ENCODE results near the gene ARHGAP32.

ARHGAP32 gene

DNA sequence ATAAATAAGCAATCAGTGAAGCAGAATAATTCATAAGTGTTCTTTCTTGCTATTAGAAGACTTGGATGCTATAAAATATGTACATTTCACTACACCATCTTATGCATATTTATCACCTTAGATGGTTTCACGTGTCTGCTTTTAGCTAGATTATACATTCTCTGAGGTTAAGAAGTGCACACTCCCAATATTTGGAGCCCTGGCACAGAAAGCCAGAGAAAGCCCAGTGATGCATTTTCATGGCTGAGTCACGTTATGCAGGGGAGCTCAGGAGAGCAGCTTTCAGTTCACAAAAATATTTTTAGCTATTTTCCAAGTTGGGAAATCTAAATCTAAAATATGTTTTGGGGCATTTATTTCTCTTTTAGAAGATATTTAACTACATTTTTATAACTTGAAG lies 244.4 kb downstream of the ARHGAP32 start:
- no peak for DNase-seq

DNA sequence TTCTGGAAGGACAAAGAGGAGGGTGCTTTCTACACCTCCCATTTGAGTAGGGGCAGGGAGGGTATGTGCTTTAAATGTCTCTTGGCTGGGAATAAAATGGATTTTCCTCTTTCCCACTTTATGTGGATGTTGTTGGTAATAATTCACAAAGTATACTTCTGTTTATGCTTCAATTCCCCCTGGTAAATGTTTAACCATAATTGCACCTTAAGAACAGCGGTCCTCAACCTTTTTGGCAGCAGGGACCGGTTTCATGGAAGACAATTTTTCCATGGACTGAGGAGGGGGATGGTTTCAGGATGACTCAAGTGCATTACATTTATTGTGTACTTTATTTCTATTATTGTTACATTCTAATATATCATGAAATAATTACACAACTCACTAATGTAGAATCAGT lies 245.5 kb downstream of the ARHGAP32 start:
- no peak for DNase-seq

DNA sequence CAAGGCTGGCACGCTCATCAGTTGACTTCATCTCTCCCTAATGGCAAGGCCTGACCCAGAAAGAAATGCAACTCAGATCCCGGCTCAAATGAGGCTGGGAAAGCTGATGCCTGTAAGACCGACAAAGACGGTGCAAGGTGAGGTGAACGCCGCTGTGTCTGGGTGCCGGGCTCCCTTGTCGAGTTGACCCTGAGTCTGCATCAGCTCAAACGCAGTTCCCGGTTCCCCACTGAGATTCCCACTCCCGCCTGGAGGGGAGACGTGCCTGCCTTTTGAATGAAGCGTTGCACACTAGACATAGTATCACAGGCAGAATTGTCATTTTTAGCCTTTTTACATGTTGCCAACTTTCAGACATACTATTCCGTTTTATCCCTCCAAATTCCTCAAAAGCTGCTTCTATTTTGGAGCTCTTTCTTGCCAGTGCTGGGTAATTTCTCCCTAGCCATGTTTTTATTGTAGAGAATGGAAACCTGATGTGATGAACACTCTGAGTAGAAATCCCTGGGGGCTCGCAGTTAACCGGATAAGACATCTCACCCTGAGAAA lies 248.6 kb downstream of the ARHGAP32 start:
- DNase-seq, result no peak

DNA sequence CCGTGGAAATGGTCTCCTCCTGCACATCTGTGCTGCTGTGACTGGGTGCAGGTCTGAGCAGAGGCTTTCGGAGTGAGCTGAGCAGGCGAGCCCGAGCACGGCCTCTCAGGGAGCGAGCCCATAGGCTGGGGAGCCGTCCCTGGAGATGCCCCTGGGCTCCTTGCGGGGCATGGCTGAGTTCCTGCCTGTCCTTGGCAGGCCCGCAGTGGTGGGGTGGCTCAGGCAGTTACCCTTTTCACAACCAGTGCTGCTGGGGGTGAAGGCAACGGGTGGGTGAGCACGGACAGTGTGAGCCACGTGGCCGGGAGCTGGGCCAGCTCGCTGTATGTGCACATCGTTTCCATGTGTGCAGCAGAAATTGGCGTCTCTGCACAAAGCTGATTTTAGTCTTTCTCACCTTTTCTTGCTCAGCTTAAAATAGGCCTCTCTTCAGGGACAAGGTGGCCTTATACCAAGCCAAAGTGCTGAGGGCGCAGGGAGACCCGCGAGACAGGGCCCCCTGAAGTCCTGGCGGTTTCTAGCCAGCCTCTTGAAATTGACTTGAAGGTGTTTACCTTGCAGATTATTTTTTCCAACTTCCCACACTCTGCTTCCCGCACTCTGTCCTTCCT lies 249.2 kb downstream of the ARHGAP32 start, which contains the start of gene TP53AIP1:
Gene TP53AIP1 (minus strand): TSS at position 55 of the 611 bp plus-strand sequence. CDS start 5,053 bp downstream, outside the sequence.
- DNase-seq, result no peak

DNA sequence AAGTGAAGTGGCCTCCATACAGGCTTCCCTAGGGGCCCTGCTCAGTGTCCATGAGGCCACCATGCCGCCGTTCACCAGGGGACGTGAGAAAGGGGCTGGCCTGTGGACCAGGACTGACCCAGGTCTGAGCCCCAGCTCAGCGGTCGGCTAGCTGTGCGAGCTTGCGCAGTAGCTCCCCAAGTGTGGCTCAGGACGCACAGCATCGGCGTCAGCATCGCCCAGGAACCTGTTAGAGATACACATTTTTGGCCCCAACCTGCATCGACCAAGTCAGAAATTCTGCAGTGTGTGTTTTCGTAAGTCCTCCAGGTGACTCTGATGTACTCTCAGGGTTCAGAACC lies 249.9 kb downstream of the ARHGAP32 start:
- DNase-seq, result no peak

DNA sequence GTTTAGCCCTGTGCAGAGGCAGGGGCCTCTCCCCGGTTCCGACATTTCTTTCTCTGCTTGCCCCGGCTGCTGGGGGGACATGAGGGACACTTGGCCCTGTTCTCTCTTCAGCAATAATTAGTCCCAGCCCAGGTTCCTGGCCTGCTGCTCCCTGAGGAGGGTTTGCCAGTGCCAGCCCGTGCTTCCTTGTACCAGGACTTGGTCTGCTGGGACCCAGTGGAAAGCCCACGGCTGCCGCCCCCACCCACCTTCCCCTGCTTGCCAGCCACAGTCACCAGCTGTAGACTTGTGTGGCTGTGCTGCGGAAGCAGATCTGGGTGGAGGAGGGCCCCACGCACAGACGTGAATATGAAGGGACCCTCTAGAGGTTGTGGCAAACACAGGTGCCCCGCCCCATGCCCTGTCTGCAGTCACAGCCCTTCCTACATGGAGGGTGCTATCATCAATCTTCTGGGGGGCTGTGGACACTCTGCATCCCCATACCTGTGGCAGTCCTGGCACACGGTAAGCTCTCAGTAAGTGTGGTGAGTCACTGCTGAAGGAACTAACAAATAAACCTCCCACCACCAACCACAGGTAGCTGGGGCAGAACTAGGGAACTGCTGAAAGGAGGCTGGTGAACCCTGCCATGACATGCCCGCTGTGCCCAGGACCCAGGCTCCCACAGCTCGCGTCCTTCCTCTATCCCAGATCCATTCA lies 250.4 kb downstream of the ARHGAP32 start:
- no peak for DNase-seq

DNA sequence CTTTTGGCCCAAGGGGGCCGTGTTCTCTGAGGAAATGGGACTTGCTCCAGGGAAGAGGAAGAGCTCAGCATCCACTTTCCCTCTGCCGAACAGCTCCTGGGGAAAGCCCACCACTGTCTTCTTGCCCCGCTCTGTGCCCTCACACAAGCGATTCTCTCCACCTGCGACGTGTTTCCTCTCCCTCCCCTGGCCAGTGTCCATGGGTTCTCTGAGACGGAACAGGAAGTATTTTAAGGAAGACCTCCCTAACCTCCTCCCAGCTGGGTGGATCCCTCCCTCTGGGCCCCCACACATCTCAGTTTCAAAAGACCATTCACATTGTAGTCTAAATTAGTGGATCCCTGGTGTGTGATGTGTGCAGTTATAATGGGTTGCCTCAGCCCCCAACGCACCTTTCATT lies 251.0 kb downstream of the ARHGAP32 start:
- no peak for DNase-seq

DNA sequence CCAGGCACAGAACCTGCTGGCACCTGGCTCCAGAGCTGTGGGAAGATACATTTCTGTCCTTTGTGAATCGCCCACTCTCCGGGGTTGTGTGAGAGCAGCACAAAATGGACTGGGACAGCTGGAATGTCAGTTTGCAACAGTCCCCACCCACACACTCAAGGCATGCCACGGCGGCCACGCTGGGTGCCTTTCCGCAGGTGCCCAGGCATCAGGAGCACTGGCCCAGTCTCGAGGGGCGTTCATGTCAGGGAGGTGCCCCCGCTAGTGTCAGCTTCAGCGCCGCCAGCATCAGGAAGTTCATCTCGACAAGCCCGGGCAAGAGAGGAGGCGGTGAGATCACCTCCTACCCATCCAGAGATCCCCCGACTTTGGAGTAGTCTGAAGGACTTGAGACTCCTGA lies 251.5 kb downstream of the ARHGAP32 start:
- DNase-seq, result no peak

DNA sequence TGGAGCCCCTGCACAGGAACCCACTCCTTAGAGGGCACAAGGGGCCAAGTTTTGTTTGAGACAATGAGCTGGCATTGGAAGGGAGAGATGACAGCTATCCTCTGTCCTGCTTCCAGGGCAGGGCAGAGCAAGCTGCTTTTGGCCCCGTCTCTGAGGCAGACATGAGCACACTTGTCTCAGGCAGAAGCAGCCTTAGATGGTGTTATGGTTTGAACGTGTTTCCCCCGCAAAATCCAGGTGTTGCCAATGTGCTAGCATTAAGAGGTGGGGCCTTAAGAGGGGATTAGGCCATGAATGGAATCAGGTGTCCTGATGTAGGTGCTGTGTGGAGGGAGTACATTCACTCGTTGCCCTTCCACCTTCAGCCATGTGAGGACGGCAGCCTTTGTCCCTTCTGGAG lies 252.0 kb downstream of the ARHGAP32 start:
- no peak for DNase-seq

DNA sequence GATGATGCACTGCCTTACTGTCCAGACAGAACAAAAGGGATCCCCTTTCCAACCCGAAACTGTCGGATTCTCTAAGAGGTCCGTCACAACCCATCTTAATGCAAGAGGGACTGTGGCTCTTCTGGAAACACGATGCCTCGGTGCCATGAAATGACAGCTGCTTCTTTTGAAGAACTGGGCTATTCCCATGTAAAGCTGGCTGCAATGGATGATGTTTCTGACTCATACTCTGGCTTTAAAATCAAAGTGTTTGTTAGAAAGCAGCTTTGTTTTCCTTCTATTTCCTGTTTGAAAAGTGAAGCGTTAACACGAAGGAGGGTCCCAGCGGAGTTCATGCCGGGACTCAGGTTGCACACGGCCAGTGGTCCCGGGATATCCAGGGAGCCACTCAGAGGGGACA lies 252.5 kb downstream of the ARHGAP32 start:
- DNase-seq, result no peak

DNA sequence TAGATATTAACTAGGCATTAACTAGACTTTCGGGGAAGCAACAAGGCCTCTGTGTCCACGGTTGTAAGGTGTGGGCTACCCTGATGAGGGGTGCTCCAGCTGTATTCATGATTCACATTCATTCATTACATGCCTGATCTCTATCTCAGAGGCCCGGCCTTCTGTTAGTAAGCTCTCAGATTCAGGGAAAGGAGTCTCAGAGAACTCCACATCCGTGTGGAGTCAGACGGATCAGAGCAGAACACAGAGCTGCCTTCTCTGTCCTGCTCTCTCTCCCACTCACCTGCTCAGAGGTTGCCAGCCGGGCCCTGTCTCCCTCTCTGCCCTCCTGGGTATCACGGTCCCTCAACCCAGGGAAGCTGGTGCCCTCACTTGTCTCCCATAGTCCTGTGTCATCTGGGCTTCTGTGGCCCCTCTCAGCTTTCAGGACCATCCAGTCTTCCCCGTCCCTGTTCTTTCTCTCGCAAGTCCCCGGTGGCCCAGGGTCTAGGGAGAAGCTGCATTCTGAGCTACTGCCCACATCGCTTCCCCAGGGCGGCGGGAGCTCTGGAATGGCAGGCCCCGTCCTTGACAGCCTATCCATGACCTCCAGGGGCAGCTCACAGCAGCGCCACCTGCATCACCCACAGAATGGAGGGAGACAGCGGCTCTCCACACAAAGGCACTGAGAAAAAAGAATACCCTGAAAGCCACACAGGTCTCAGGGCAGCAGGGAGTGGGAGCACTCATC lies 253.8 kb downstream of the ARHGAP32 start:
- DNase-seq, result no peak

DNA sequence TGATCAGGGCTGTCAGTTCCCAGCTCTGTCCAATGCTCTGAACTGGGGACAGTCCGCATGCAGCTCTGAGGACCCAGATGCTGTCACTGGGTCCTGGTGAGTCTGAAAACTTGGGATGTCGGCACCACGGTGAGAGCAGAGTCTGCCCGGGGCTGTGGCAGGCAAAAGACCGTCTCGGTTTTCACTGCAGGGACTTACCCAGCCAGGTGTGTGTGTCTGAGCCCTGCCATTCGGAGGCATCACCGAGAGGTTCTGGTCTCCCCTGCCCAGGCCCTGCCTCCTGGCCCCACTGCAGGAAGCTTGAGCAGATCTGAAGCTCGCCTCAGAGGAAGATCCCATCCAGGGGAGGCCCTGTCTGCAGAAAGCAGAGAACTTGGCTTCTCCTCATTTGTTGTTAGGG lies 254.6 kb downstream of the ARHGAP32 start:
- no peak for DNase-seq

DNA sequence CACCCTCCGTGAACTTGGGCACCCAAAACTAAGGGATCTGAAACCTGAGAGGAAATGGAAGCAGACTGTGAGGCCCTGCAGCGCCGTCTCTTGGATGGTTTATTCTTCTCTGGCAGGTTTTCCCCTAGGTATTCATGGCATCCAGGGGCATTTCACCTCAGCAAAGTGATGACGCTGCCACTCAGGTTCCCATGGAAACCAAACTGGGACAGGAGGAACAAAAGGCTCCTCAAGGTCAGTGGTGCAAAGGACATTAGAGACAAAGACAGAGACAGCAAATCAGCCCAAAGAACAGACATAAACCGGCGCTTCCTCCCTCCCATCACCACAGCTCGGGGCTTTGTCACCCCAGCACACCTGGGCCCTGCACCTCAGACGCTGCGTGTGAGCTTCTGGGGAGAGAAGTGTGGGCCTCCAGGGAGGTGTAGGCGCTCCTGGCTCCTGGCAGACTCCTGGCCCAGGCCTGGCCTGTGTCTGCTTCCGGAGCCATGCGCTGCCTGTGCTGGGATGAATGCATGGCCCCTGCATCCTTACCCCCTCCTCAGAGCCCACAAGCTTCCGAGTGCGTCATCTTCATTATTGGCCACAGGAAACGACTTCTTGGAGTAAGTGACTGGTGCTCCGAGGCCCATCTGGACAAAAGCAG lies 255.4 kb downstream of the ARHGAP32 start:
- DNase-seq, result no peak

DNA sequence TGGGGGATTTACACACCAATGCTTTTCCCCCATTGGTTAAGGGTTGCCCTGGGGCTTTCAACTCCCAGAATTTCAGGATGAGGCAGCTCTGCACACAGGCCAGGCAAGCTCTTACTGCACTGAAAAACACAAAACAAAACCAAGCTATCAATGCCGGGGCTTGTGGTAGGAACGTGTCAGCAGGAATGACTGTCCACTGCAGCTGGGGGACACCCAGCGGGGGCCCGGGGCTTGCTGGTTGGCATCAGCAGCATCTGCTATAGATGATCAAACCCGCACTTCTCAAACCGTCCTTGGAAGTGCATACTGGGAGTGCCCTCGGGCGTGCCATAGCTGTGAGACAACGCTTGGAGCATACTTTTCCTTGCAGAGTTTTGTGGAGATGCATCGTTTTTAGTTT lies 257.2 kb downstream of the ARHGAP32 start:
- no peak for DNase-seq

DNA sequence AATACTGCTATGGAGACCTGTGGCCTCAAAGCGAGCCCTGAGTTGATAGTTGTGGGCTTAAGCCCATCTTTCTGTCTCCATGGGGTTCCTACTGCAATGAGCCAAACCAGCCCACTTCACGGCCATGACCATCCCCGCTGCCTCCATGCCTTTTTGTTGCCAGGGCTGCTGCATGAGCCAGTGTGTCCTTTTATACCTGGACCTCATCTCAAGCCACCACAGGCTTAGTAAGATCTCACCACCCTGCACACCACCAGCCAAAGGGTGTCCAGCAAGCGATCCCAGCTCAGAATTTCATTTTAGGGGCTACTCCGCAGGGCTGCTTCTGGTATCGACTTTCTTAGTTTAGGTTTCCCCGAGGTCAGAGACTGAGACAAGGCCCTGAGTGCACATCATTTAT lies 257.8 kb downstream of the ARHGAP32 start:
- DNase-seq, result no peak

DNA sequence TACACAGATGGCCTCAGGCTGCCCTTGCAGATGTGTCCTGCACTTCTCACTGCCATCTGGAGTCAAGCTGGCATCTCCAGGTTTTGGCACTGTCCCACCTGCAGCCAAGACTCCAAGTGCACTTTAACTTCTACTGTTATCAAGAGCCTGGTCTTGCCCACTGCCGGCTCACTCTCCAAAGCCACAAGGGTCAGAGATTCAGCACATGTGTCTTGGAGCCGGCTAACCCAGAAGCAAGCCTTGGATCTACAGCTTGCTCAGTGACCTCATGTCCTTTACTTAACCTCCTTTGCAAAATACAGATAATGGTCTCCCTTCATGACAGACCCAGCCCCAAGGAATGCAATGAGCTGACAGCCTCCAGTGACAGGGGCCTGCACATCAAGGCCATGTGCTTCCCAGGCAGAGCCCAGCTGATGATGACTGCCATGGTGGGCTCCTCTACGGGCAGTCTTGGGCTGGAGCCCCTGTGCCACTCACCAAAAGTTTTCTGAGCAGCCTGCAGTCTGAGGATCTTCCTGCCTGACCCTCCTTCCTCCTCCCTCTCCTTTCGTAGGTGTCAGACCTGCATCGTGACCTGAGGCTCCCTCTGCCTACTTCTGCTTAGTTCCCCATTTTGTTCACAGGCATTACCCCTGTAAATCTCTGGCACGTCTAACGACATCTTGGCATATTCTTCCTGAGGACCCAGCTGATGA lies 258.5 kb downstream of the ARHGAP32 start:
- no peak for DNase-seq

DNA sequence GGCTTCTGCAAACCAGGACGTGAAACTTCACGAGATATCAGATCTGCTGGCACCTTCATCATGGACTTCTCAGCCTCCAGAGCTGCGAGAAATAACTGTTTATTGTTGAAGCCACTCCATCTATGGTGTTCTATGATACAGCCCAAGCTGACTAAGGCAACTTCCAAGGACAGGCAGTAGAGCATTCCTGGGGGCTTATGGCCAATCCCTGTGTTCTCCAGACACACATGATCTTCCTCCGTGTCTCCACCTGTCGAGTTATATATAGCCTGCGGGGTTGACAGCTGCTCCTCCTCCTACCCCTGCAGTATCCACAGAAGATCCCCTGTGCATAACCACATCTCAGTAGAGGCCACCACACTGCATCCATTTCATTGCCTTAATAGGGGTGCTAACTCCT lies 260.5 kb downstream of the ARHGAP32 start:
- DNase-seq, result no peak

DNA sequence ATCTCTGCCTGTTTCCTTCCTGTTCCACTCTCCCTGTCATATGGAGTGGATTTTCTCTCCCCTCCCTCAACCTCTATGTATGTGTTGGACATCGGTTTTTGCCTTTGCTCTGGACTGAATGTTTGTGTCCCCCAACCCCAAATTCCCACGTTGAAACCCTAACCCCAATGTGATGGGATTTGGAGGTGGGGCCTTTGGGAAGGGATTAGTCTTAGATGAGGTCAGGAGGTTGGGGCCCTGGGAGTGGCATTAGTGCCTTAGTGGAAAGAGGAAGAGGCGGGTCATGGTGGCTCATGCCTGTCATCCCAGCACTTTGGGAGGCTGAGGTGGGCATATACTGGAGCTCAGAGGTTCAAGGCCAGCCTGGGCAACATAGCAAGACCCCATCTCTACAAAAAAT lies 261.1 kb downstream of the ARHGAP32 start:
- no peak for DNase-seq

DNA sequence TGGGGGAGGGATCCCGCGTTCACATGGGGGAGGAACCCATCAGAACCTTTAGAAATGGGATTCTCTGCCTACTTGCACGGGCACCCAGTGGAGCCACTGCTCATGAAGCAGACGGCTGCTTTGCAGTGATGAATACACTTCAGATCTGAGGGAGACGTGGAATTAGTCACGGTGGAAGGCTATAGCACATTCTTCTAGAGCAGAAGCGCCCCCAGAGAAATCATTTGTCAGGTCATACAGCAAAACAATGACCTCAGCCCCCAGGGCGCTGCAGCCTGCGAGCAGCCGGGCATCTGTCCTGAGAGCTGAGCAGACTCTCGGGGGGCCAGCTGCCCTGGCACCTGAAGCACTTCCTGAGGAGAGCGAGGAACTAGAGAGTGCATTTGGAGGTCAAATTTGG lies 262.1 kb downstream of the ARHGAP32 start:
- no peak for DNase-seq

DNA sequence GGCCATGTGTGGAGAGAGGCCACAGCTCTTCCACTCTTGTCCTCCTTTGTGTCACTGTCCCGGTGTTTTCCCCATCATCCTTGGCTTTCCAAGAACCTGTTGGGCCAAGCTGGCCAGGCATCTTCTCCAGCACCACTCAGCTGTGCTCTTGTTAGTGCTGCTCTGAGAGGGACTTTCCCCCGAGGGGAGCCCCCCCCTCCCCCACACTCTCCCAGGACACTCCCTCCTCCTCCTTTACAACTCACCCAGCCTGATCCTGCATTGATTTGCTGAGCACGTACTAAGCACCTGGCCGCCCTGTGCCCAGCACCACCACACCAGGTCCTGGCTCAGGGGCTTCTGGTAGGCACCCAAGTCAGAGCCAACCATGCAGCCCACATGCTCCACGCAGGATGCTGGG lies 262.7 kb downstream of the ARHGAP32 start:
- DNase-seq, result no peak

DNA sequence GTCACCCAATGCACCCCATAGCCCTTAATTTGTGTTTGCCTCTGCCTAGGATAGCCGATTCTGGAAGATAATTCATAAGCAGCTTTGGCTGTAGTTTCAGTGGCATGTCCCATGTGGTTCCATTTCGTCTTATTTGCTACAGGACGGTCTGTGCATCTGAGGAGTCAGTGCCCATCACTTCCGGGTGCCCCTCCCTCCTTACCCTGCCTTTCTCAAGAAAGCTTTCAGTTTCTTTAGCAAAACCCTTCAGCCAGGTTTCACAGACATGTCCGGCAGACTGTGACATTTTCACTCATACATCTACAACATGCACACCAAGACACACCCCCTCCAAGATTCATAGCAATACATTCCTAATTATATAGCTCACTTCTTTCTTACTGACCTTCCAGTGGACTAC lies 263.7 kb downstream of the ARHGAP32 start:
- no peak for DNase-seq

DNA sequence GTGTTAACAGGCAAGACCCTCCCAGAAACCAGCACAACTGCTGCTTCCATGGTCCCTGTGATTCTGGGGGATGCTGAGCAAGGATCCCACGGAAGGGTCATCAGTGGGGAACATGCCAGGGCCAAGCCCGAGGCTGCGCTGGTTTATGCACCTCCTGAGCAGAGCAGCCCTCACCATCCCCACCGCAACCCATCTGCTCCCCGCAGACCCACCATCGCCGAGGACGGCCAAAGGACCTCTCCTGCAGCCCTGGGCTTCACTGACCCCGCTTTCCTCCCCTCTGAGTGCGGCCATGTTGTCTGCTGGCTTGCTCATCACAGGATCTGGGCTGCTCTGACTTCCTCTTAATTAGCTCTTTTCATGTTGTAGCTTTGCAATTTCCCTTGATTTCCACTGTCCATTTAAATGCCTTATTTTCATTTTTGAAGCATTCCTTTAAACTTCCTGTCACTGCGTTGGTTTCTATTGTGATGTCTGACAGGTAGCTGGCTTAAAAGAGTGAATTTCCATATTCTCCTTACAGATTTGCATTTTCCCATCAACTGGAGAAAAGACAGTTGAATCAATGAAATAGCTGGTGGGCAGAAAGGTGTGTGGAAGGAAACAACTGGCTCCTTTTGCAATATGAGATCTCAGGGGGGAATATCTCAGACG lies 264.3 kb downstream of the ARHGAP32 start:
- DNase-seq, result no peak
